ENCODE measurements around the gene WIPI1.

Gene WIPI1, protein sequence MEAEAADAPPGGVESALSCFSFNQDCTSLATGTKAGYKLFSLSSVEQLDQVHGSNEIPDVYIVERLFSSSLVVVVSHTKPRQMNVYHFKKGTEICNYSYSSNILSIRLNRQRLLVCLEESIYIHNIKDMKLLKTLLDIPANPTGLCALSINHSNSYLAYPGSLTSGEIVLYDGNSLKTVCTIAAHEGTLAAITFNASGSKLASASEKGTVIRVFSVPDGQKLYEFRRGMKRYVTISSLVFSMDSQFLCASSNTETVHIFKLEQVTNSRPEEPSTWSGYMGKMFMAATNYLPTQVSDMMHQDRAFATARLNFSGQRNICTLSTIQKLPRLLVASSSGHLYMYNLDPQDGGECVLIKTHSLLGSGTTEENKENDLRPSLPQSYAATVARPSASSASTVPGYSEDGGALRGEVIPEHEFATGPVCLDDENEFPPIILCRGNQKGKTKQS

DNA sequence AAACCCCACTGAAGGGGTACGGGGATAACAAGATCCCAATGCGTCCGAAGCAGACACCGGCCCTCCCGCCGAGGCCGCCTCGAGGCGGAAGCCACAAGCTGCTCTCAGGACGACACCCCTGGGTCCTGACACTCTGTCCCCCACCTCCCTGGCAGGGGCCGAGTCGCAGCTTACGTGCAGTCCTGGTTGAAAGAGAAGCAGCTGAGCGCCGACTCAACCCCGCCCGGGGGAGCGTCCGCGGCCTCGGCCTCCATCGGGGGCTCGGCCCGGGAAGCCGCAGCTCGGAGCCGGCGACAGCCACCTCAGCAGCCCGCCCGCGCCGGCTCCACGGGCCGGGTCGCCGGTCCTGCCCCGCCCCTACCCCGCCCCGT, at the start of gene WIPI1:
TSS of gene WIPI1 (minus strand) at position 329 of the 371 bp plus-strand sequence. CDS start at position 254, 75 bp downstream.
- POLR2A ChIA-PET: interaction anchor here (0.6 to 4.1 kb wide), 3 partner anchors 17 to 209 kb away, joined by 3 to 19 read pairs (median 10); partner anchors contain the start of genes AMZ2 and ARSG

DNA sequence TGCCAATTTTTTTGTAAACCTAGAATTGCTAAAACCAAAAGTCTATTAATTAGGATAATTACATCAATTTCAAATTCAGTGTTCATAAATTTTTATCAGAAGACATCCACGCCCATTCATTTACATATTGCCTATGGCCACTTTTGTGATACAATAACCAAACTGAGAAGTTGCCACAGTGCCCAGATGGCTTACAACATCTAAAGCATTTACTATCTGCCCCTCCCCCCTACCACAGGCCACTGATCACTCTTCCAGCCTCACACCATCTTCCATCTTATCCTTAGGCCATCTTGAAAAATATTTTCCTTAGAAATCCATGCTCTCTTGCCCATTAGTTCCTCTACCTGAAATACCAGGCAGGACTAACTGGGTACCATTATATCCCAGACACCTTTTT, 48.7 kb upstream of the WIPI1 start:
- TF ChIP-seq HDGF (IDR thresholded peaks at IDR 0.05; ENCODE audit: borderline replicate concordance) (no peak), ZNF384 (IDR thresholded peaks at IDR 0.05) (no peak), ELF4 (IDR thresholded peaks at IDR 0.05) (no peak), FOXM1 (IDR thresholded peaks at IDR 0.05; ENCODE audit: borderline replicate concordance) (no peak), BHLHE40 (IDR thresholded peaks at IDR 0.05; ENCODE audit: borderline replicate concordance) (no peak), TARDBP (IDR thresholded peaks at IDR 0.05) (no peak), FOXA1 (IDR thresholded peaks at IDR 0.05) (no peak), L3MBTL2 (conservative IDR thresholded peaks at IDR 0.05) (no peak), NFRKB (IDR thresholded peaks at IDR 0.05) (no peak), SP1 (IDR thresholded peaks at IDR 0.05) (no peak), LEF1 (IDR thresholded peaks at IDR 0.05; ENCODE audit: borderline replicate concordance) (no peak), FOXK2 (IDR thresholded peaks at IDR 0.05) (no peak)
- TF ChIP-seq, protein P1, sequence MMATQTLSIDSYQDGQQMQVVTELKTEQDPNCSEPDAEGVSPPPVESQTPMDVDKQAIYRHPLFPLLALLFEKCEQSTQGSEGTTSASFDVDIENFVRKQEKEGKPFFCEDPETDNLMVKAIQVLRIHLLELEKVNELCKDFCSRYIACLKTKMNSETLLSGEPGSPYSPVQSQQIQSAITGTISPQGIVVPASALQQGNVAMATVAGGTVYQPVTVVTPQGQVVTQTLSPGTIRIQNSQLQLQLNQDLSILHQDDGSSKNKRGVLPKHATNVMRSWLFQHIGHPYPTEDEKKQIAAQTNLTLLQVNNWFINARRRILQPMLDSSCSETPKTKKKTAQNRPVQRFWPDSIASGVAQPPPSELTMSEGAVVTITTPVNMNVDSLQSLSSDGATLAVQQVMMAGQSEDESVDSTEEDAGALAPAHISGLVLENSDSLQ (IDR thresholded peaks at IDR 0.05): no peak
- ChIA-PET POLR2A (no interaction called here), CTCF (no interaction called here)
- DNase-seq (ENCODE audit: extremely low spot score): no peak

More for the DNA sequence above, at the start of gene WIPI1:
- CTCF ChIA-PET: interaction anchor here (0.8 kb wide), 1 partner anchor 9 kb away, joined by 5 read pairs; no protein-coding TSS in a partner anchor
- TF ChIP-seq FOXK2 (IDR thresholded peaks at IDR 0.05): no peak
- no peak for TF ChIP-seq CTBP1 (IDR thresholded peaks at IDR 0.05; ENCODE audit: borderline replicate concordance)
- TF ChIP-seq TARDBP (IDR thresholded peaks at IDR 0.05): no peak
- TF ChIP-seq FOXA1 (IDR thresholded peaks at IDR 0.05): no peak
- no peak for TF ChIP-seq BHLHE40 (IDR thresholded peaks at IDR 0.05; ENCODE audit: borderline replicate concordance)
- no peak for TF ChIP-seq ARNT (IDR thresholded peaks at IDR 0.05)
- TF ChIP-seq NFRKB (IDR thresholded peaks at IDR 0.05): no peak
- no peak for TF ChIP-seq FOXM1 (IDR thresholded peaks at IDR 0.05; ENCODE audit: borderline replicate concordance)
- TF ChIP-seq ZNF384 (IDR thresholded peaks at IDR 0.05): no peak
- TF ChIP-seq, protein P1 (IDR thresholded peaks at IDR 0.05): no peak
- TF ChIP-seq LEF1 (IDR thresholded peaks at IDR 0.05; ENCODE audit: borderline replicate concordance): no peak
- no peak; the same call in 1 of the 2 replicates for TF ChIP-seq L3MBTL2 (conservative IDR thresholded peaks at IDR 0.05)
- TF ChIP-seq SP1 (IDR thresholded peaks at IDR 0.05): no peak
- no peak for TF ChIP-seq ELF4 (IDR thresholded peaks at IDR 0.05)
- no peak for TF ChIP-seq SUZ12 (IDR thresholded peaks at IDR 0.05)
- no peak for DNase-seq (ENCODE audit: extremely low spot score)

DNA sequence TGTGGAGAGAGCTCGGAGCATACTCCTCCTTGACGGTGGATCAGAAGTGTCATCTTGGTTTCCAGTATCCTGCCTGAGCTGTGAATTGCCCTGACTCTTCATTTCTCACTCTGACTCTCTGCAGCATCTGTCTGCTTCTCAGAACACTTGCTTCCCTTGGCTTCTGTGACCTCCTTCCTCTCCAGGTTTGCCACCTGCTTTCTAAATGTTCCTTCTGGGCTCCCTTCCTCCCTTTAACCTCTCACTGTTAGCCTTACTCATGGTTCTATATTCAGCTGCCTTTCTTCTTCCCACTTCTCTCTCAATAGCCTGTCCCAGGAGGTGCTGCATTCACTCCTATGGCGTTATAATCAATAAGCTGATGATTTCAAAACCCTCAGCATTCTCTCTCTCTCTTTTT, 43.8 kb upstream of the WIPI1 start:
- ChIA-PET CTCF (no interaction called here), POLR2A (interaction anchor here (3.5 kb wide), 1 partner anchor 12 kb away, joined by 15 read pairs; the partner anchor contains the start of gene PRKAR1A)
- no peak for DNase-seq (ENCODE audit: extremely low spot score)
- TF ChIP-seq TARDBP (IDR thresholded peaks at IDR 0.05): no peak
- TF ChIP-seq ELF4 (IDR thresholded peaks at IDR 0.05): no peak
- no peak for TF ChIP-seq FOXM1 (IDR thresholded peaks at IDR 0.05; ENCODE audit: borderline replicate concordance)
- no peak for TF ChIP-seq HDGF (IDR thresholded peaks at IDR 0.05; ENCODE audit: borderline replicate concordance)
- no peak for TF ChIP-seq FOXK2 (IDR thresholded peaks at IDR 0.05)
- no peak for TF ChIP-seq NFRKB (IDR thresholded peaks at IDR 0.05)
- TF ChIP-seq, protein P1 (IDR thresholded peaks at IDR 0.05): no peak
- TF ChIP-seq LEF1 (IDR thresholded peaks at IDR 0.05; ENCODE audit: borderline replicate concordance): no peak
- no peak for TF ChIP-seq ARNT (IDR thresholded peaks at IDR 0.05)
- no peak for TF ChIP-seq SP1 (IDR thresholded peaks at IDR 0.05)
- no peak for TF ChIP-seq SUZ12 (IDR thresholded peaks at IDR 0.05)
- TF ChIP-seq L3MBTL2 (conservative IDR thresholded peaks at IDR 0.05): no peak

DNA sequence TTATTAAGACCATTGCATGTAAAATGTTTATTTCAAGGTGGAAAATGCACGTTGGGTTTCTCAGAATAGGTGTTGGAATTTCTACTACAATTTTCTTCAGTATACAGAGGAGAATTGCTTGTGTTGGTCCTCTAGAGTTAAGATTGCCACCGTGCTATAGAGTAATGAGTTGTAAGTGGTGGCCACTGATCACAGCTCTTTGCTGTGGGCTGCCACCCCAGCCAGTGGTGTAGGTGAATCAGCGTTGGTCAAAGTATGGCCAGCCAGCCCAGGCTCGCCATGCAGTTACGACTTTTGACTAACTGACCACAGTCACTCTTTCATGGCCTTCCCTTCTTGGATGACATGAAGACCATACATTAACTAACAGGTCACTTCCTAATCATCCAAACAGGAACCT, 42.3 kb upstream of the WIPI1 start:
- ChIA-PET POLR2A (no interaction called here), CTCF (no interaction called here)
- DNase-seq (ENCODE audit: extremely low spot score): no peak
- TF ChIP-seq LEF1 (IDR thresholded peaks at IDR 0.05; ENCODE audit: borderline replicate concordance): no peak
- TF ChIP-seq, protein P1 (IDR thresholded peaks at IDR 0.05): no peak

DNA sequence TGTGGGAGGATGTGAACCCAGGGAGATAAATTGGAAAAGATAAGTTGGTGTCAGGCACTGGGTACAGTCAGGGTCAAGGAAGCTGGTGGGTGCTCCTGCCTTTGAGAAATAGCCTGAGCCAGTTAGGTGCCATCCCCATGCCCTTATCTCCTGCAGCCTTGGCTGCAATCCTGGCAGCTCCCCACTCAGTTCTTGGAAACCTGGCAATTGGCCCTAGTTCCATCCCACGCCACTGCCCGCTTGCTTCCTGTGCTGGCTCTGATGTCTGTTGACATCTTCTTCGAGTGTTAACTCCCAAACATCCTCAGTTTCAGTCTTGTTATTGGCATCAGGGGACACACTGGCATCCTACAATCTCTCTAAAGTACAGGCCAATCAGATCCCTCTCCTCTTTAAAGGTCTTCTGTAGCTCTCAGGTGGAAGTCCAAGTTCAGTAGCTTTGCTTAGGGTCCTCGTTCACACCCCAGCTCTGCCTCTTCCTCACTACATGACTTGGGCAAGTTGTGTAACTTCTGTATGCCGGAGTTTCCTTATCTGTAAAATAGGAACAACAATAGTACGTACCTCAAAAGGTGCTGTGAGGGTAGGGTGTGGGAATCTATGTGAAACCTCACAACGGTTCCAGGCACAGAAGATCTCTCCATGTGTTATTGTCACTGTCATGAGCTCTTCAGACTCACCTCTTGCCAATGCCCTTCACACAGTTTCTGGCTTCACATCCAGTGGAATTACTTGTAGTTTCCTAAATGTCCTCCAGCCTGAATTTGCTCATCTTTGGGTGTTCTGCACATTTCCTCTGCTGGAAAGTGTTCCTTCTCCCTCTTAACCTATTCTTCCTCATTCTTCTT, 41.4 kb upstream of the WIPI1 start:
- CTCF ChIA-PET: interaction anchor here (0.7 kb wide), 1 partner anchor 191 kb away, joined by 3 read pairs; no protein-coding TSS in a partner anchor
- POLR2A ChIA-PET: no interaction called here
- TF ChIP-seq HDGF (IDR thresholded peaks at IDR 0.05; ENCODE audit: borderline replicate concordance) (no peak), BHLHE40 (IDR thresholded peaks at IDR 0.05; ENCODE audit: borderline replicate concordance) (no peak), CTBP1 (IDR thresholded peaks at IDR 0.05; ENCODE audit: borderline replicate concordance) (no peak), SUZ12 (IDR thresholded peaks at IDR 0.05) (no peak), FOXM1 (IDR thresholded peaks at IDR 0.05; ENCODE audit: borderline replicate concordance) (no peak), ZNF384 (IDR thresholded peaks at IDR 0.05) (no peak), TARDBP (IDR thresholded peaks at IDR 0.05) (no peak), ARNT (IDR thresholded peaks at IDR 0.05) (no peak), FOXA1 (IDR thresholded peaks at IDR 0.05) (no peak), L3MBTL2 (conservative IDR thresholded peaks at IDR 0.05) (no peak), NFRKB (IDR thresholded peaks at IDR 0.05) (no peak)
- TF ChIP-seq, protein P1 (IDR thresholded peaks at IDR 0.05): no peak
- no peak for DNase-seq (ENCODE audit: extremely low spot score)

Data from HEK293T (cell line).